ENCODE data around the gene GCFC2.
"Not testable (repeated sequence)": the region's sequence is repeated elsewhere in the genome, so short reads cannot be mapped to it uniquely, and the experiment has no call there.

Gene GCFC2

DNA sequence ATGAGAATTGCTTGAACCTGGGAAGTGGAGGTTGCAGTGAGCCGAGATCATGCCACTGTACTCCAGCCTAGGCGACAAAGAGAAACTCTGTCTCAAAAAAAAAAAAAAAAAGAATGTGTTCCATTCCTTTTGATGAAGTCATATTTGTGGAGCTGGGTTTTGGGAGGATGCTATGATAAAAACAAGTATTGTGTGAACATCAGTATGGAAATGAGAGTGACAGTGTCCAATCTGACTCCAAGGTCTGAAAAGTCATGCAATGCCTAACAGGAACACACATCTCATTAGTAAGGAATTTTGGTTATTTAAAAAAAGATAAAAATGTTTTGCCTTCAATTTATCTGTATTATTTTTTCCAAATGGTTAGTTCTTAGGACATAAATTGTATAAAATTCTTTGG is 11.8 kb downstream of the GCFC2 start:
- H3K4me3 ChIP-seq (ENCODE audit: control insufficient read depth, low read depth, low read length): no peak overlapping the region
- TF ChIP-seq, protein P1, sequence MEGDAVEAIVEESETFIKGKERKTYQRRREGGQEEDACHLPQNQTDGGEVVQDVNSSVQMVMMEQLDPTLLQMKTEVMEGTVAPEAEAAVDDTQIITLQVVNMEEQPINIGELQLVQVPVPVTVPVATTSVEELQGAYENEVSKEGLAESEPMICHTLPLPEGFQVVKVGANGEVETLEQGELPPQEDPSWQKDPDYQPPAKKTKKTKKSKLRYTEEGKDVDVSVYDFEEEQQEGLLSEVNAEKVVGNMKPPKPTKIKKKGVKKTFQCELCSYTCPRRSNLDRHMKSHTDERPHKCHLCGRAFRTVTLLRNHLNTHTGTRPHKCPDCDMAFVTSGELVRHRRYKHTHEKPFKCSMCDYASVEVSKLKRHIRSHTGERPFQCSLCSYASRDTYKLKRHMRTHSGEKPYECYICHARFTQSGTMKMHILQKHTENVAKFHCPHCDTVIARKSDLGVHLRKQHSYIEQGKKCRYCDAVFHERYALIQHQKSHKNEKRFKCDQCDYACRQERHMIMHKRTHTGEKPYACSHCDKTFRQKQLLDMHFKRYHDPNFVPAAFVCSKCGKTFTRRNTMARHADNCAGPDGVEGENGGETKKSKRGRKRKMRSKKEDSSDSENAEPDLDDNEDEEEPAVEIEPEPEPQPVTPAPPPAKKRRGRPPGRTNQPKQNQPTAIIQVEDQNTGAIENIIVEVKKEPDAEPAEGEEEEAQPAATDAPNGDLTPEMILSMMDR (IDR thresholded peaks at IDR 0.05; ENCODE audit: control insufficient read depth, insufficient read depth, low read depth, low read length, missing control alignments): no peak
- no peak for DNase-seq (ENCODE audit: low read depth)

DNA sequence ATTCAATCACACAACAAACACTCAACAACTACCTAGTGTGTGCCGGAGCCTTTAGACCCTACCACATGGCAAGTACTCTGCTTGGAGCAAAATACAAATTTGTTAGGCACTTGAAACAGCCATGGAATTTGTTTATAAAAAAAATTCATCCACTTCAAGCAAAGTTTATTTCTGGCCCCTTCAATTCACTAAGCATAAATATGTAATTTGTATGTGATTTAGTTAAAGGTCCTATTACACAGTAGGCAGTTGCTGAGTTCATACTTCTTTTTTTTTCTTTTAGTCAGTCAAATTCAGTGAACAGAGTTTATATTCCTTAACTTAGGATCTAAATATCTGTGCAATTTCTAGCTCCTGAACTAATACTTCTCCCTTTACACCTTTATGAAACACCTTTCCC is 22.5 kb downstream of the GCFC2 start:
- TF ChIP-seq, protein P1 (IDR thresholded peaks at IDR 0.05; ENCODE audit: control insufficient read depth, insufficient read depth, low read depth, low read length, missing control alignments): no peak

DNA sequence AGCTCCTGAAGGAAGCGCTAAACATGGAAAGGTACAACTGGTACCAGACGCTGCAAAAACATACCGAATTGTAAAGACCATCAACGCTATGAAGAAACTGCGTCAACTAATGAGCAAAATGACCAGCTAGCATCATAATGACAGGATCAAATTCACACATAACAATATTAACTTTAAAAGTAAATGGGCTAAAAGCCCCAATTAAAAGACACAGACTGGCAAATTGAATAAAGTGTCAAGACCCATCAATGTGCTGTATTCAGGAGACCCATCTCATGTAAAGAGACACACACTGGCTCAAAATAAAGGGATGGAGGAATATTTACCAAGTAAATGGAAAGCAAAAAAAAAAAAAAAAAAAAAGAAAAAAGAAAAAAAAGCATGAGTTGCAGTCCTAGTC is 27.3 kb downstream of the GCFC2 start:
- not testable (repeated sequence) for DNase-seq (ENCODE audit: low read depth); H3K4me3 ChIP-seq (ENCODE audit: control insufficient read depth, low read depth, low read length)

More for the DNA sequence above, 22.5 kb downstream of the GCFC2 start:
- no peak overlapping the region for H3K4me3 ChIP-seq (ENCODE audit: control insufficient read depth, low read depth, low read length)
- DNase-seq (ENCODE audit: low read depth): no peak

DNA sequence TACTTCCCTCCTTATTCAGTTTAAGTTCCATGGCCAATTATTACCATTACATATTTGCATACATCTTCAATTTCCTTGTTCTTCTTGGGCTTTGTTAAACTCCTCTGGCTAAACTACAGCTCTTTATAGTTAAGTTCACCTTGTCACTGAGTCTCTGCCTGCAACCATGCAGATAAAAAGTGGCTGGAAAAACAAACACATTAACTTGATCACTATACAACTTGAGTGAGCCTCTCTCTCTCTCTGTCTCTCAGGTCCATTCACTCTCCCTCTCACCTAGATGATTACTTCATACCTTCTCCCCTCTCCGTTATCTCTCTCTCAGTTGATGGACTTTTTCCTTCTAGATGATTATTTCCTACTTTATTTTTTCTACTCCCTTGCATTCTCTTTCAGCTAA is 30.3 kb downstream of the GCFC2 start:
- no peak overlapping the region for H3K4me3 ChIP-seq (ENCODE audit: control insufficient read depth, low read depth, low read length)
- TF ChIP-seq, protein P1 (IDR thresholded peaks at IDR 0.05; ENCODE audit: control insufficient read depth, insufficient read depth, low read depth, low read length, missing control alignments): no peak
- no peak for DNase-seq (ENCODE audit: low read depth)

DNA sequence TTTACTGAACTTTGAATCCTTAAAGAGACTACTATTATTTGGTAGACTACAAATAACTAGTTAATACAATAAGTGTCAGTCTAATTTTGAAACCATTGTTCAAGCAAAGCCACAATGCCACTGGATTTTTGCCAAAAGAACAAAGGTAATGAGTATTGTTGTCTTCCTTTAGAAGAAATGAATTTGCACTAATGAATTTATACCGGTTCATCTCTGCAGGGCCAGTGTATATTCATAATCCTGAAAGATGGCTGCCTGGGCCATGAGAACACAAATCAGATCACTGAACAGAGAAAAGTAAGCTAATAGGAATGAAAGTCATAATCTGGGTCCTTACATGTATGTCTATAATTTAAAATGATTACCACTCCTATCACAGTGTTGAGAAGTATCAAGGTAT is 31.2 kb downstream of the GCFC2 start:
- DNase-seq (ENCODE audit: low read depth): no peak
- TF ChIP-seq, protein P1 (IDR thresholded peaks at IDR 0.05; ENCODE audit: control insufficient read depth, insufficient read depth, low read depth, low read length, missing control alignments): no peak

DNA sequence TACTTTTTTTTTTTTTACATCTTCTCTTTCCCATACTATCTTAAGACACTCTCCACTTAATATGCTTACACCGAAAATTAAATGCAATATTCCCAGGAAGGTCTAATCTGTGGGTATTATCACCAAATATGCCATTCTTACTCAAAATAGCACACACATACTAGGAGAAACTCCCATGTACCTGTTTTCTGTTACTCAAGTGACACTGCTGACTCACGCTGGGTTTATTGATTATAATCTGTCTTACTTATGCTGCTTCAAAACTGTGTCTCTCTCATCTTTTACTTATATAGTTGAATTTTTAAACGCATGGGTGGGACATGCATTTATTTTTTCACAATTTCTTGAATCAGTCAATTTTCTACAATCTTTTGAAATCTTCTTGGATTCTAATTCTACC is 34.3 kb downstream of the GCFC2 start:
- H3K4me3 ChIP-seq (ENCODE audit: control insufficient read depth, low read depth, low read length): no peak overlapping the region
- TF ChIP-seq, protein P1 (IDR thresholded peaks at IDR 0.05; ENCODE audit: control insufficient read depth, insufficient read depth, low read depth, low read length, missing control alignments): no peak
- DNase-seq (ENCODE audit: low read depth): no peak

More for the DNA sequence above, 31.2 kb downstream of the GCFC2 start:
- no peak overlapping the region for H3K4me3 ChIP-seq (ENCODE audit: control insufficient read depth, low read depth, low read length)

DNA sequence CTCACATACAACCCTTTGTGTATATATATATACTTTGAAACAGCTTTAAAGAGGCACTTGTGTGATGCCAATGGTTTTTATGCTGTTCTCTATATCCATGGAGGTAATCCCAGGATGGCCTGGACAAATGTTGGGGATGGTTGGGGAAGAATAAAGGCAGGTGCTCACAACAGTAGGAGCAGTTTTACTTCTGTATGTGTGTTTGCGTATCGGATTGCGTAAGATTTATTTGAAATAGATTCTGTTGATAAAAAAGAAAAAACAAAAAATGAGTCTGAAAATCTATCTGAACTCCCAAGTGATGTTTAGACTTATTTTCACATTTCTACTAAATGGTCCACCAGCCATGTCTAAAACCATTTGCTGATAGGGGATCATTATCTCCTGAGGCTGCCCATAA is 34.8 kb downstream of the GCFC2 start:
- H3K4me3 ChIP-seq (ENCODE audit: control insufficient read depth, low read depth, low read length): no peak overlapping the region
- DNase-seq (ENCODE audit: low read depth): no peak
- TF ChIP-seq, protein P1 (IDR thresholded peaks at IDR 0.05; ENCODE audit: control insufficient read depth, insufficient read depth, low read depth, low read length, missing control alignments): no peak

DNA sequence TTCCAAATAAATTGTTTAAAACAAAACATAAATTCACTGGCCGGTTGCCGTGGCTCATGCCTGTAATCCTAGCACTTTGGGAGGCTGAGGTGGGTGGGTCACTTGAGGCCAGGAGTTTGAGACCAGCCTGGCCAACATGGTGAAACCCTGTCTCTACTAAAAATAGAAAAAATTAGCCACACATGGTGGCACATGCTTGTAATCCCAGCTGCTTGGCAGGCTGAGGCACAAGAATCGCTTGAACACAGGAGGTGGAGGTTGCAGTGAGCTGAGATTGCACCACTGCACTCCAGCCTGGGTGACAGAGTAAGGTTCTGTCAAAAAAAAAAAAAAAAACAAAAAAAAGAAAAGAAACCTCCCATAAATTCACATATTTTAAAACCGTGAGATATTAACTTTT is 35.3 kb downstream of the GCFC2 start:
- H3K4me3 ChIP-seq (ENCODE audit: control insufficient read depth, low read depth, low read length); DNase-seq (ENCODE audit: low read depth): not testable (repeated sequence)
